IPS-NIHi11 (cell line): ENCODE results near the gene CYB561.
A peak's percentile ranks its signal among the peaks of the same experiment; 100 is the strongest.

Experiments used
- DNase-seq: peaks from one replicate; pipeline ENCODE4 v3.0.0; 2012; ENCODE audit warnings: mixed read lengths, low spot score

Gene CYB561

DNA sequence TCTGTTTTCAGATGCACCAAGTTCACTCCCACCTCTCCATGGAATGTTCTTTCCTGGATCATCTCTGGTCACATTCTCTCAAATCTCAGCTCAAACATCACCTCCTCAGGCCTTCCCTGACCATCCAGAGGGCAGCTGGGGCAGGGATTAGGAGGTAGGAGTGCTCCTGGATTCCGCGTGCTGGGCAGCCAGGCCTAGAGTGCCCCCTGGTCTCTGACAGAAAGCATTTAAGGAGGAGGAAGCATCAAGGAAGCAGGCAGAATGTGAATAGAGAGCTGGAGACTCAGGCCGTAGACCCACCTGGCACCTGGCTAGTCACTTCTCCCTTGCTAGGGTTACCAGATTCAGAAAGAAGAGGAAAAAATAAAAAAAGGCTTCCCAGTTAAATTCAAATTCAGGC lies 2.5 kb upstream of the CYB561 start:
- DNase-seq: no peak

DNA sequence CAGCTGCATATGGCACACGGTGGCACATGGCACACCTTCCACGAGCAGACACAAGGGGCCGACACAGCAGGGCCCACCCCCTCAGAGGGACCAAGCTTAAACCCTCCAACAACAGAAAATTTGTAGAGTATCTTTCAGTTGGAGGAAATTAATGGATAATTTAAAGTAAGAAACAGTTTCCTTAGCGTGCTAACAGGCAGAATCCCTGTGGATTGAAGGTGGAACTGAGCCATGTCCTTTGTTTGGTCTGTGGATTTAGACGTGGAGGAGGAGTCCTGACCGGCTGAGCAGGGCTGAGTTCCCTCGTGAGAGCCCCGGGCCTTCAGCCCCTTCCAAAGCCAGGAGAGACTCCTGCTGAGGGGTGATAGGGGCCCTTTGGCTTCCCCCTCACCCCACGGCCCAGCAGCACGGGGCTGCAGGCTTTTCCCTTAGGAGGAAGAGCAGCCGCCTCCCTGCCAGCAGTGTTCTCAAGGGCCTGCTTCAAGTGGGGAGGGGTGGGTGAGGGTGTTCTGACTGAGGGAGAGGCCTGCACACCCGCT lies 1.4 kb upstream of the CYB561 start:
- DNase-seq: no peak

DNA sequence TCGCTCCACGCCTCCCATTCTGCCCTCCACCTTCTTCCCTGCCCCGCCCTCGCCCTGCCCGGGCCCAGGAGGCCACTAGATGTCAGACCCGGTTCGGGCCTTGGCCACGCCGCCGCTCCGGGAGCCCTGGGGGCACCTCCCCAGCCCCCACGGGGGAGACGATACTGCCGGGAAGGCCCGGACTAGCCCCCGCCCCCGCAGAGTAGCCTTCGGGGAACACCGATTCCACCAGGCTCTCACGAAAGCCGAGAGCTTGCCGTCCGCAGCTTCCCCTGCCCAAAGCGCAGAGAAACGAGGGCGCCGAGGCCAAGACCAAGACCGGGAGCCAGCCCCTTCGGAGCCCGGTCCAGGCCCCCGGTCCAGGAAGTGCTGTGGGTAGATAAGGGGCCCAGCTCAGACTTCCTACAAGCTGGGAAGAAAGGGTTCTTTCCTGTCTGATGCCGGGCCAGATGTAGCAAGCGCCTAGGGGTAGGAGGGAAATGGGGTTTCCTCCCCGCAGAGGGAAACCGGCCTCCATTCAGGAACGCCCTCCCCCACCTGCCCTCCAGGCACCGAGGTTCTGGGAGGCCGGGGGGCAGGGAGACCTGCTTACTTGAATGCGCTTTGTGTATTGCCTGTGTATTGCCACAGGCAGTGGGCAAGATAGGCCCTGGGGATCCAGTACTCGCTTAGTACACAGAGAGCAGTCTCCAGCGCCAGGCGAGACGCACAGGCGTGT lies 806 bp upstream of the CYB561 start:
- peak; percentile 72 for DNase-seq

DNA sequence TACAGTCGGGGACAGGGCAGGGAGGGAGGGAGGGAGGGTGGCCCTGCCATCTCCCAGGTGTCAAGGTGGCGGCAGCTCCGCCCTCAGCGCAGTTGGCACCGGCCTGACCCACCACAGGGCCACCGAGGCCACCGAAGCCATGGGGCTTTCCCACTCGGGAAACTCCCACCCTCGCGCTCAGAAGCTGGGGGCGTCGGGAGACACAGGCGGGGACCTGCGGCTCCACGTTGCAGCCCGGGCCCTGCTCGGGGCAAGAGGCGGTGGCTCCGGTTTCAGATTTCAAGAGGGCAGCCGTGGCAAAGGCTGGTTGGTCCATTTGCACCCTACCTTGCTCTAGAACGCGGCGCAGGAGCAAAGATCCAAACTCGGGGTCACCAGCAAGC lies 544 bp downstream of the CYB561 start:
- DNase-seq: peak; percentile 79

DNA sequence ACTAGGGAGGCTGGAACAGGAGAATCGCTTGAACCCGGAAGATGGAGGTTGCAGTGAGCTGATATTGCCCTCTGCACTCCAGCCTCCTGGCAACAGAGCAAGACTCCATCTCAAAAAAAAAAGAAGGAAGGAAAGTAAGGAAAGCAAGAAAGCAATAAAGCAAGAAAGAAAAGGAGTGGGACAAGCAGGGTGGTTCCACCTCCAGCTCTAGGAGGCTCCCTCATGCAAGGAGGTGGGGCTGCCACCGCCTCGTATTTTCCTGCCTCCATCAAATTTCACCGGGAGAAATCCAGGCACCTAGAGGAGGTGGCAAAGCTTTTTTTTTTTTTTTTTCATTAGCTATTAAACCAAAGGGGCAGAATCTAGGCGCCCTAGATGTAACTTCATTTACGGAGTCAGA lies 1.0 kb downstream of the CYB561 start:
- DNase-seq: no peak

DNA sequence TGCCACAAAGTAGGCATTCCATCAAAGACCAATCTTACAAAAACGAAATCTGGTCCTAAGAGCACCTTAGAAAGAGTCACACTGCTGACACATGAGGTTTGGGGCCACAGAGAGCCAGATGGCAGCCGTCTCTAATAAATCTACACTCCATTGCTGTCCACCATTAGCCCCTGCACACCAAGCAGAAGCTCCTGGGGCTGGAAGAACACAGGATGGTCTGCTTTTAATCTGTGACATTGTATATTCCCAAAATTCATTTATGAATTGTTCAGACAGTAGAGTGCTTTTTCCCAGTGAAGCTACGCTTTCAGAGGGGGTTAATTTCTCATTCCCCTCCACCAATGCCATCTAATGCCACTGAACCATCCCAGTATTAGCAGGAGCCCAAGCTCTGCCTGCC lies 1.6 kb downstream of the CYB561 start:
- DNase-seq: no peak

DNA sequence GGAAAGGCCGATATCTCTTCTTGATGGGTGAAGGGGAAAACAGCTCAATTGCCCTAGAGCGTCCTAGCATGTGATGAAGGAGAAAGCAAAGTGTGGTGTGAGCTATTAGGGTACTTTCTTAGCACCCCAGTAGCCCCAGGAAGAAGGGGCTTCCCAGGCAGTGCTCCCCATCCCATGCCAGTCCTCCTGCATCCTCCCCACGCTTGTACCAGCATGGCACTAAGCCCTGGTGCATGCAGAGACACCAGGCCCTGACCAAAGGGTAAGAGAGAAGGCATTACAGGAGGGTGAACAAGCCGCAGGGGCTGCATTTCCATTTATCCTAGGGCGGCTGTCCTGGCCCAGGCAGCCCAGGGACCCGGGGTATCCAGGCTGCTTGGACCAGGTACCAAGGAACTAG lies 3.1 kb downstream of the CYB561 start:
- DNase-seq: no peak

DNA sequence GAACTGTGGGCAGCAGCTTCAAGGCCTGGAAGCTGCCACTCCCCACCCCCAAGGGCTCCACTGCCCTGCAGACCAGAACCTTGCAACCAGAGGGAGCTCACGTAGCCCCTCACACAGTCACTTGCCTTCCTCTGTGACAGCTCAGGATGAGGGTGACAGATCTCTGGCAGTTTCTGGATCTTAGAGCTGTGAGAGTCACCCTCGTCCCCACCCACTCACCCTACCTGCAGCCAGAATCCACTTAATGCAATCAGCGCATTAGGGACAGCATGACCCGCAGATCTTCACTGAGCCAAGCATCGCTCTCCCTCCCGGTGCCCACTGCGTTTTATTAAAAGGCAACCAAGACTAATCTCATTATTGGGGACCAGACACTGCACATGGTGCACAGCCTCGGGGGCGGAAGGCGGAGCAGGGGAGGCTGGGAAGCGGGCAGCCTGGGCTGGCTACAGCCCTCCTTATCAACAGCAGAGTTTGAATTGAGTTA lies 3.5 kb downstream of the CYB561 start:
- peak; percentile 34 for DNase-seq

DNA sequence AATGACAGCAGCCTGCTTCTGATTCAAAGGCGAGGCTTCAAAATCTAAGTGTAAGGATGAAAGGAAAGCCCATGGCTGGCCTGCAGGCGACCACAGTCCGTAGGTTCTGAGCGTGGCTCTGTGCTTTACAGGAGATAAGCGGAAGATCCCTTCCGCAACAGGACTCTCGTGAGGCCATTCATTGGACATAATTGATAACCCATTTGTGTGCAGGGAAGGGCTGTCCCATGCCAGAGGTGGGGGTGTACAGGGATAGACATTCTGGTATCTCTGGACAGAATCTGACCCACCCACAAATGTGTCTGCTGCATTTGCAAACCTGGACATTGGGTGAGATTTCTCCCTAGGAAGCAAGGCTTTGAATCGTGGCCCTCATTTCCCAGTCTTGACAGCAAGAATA lies 4.0 kb downstream of the CYB561 start:
- DNase-seq: no peak

DNA sequence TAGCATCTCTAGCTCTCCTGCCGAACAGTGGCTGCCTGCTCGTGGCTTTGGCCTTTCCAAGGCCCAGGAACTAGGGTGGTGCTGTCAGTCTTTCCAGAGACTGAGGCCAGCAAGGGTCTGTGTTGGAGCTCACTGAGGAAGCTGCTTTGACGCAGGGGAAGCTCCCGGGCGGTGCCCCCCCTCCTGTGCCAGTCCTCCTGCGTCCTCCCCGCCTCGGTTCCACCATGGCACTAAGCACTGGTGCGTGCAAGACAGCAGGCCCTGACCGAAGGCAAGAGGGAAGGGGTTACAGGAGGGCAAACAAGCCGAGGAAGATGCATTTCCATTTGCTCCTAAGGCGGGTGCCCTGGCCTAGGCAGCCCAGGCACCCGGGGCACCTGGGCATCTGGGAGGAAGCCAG lies 4.5 kb downstream of the CYB561 start:
- DNase-seq: no peak

DNA sequence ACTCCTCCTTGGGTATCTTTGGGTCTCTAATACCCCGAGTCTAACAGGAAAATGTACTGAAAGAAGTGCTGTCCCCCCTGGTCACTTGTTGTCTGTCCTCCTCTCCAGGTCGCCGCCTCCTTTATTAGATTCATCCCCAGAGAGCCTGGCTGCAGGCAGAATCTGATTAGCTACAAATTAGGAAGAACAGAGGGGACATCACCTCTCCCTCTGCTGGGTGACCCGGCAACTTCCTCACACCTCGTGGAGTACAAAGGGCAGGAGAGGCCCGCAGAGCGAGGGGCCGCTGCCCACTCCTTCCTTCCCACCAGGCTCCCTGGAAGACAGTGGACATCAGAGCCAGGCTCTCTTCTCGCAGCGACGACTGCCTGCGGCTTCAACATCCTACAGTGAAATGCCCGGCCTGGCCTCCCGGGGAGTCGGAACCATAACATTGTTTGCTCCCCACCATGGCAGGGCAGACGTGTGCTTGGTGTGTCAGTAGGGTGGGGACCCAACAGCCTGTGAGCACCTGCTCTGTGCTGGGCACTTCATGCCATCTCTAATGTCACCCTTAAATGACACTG lies 5.3 kb downstream of the CYB561 start:
- no peak for DNase-seq

DNA sequence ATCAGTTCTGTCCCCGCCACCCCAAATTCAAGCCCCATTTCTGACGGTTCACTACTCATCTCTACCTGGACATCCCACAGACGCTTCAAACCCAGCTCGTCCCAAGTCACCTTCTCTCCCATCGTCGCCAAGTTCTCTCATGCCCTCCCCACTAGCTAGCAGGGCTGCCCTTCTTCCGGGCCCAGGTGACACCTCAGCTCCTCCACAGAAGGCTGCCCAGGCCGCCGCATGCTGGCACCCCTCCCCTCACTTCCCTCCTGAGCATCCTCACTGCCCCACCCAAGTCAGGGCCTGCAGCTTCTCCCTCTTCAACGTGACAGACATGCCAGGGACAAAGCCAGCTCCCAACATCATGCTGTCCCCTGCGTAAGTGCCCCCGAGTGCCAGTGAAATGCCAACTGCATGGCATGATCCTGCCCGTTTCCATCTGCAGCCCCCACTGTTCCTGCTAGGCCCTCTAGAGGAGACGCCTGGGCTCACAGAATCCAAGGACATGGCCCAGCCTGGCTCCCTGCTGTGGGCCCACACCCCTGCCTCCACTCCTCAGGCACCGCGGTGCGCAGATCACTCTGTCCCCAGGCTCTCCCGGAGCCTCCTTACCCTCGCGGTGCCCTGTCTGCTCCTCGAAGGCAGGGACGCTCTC lies 5.9 kb downstream of the CYB561 start:
- DNase-seq: no peak

DNA sequence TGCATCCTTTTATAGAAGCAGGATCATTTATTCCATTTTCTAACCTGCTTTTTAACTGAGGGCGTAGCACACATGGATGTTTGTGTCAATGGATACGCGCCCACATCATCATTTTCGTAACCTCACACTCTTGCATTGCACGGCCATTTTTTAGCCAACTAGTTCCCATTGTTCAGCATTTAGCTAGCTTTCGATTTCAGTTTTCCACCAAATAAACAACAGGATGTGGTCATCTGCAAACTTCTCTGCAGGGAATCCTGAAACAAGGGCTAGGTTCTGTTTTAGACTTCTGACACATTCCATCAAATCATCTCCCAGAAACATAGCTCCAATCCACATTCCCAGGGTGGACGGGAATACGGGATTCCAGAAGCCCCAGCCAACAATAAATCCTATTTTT lies 6.4 kb downstream of the CYB561 start:
- DNase-seq: no peak

DNA sequence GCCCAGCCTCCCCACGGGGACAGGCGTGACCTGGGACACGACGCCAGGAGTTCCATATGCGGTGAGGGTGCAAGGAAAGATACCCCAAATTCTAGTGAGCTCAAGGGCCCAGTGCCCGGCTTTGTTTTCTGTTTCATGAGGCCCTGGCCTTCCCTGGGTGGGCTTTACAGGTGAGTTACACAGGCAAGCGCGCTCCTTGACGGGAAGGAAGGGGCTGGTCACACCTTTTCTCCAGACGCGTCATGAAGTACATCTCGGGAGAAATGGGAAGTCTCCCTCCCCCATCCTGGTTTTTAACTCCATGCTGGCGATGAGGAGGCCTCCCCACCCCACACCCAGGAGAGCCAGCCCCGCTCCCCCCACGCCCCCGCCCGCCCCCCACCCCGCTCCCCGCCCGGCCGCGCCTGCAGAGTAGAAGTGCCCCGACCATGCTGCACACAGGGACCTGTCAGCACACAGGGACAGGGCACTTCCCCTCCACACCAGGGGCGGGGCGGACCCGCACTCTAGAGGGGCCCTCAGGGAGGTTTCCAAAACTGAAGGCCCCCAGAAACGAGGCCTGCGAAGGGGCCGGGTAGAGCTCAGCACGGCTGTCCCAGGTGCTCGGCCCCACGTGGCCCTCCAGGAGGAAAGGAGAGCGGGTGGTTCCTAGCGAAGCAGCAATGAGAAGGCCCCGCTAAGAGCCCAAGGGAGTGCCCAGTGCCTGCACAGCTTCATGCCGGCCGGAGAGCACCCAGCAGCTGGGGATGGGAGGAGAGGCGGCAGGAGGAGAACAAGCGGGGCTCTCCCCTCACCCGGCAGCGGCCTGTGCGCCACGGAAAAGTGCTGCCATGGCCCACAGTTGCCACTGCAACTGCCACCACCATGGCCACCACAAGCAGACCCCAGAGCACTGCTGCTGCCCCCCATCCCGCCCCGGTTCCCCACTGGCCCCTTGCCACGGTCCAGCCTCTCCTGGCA lies 7.7 kb downstream of the CYB561 start:
- DNase-seq: no peak

DNA sequence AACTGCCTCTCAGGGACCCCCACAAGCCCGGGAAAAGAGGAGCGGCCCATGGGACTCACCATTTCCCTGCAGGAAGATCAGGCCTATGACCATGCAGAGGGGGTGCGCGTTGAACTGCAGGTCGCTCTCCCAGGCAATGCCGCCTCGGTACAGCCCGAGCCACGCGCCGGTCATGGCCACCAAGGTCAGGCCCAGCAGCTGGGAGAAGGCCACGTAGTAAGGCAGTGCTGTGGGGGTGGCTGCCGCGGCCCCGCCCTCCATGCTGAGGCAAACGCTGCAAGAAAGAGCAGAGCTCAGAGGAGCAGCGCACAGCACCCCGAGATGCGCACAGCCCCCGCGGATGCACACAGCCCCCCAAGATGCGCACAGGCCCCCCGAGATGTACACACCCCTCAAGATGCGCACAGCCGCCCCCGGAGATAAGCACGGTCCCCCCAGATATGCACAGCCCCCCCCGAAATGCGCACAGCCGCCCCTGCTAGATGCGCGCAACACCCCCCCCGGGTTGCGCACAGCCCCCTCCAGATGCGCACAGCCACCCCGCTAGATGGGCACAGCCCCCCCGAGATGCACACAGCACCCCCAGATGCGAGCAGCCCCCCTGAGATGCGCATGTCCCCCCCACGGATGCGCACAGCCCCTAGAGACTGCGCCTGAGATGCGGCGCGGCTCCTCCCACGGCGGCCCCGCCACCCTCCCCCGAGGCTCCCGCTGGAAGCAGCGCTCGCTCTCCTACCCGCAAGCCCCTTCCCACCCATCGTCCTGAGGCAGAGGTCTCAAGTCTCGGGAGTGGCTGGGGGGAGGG lies 8.6 kb downstream of the CYB561 start:
- DNase-seq: no peak

DNA sequence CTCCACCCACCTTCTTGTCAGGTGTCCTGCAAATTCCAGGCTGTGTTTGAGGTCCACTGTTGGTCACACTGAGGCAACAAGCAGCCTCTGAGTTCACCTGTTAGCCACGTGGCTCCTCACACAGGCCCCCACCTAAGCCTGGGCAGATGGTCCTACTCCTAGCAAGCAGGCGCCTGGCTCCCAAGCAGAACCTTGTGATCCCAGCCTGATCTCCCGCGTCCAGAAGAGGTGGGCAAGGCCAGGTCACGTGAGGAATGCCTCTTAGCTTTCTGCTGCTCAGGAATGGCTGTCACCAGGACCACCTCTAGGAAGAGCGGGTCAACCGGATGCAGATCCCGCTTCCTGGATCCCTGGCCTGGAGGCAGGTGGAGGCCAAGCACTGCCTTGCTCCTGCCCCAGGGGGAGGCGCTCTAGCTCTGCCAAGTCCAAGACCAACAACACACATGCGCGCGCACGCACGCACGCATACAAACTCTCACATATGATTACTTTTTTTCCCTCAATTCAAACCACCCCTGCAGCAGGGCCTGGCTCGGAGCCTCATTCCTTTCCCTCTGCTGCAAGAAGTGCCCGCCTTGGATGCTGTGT lies 9.5 kb downstream of the CYB561 start:
- DNase-seq: peak; percentile 69

DNA sequence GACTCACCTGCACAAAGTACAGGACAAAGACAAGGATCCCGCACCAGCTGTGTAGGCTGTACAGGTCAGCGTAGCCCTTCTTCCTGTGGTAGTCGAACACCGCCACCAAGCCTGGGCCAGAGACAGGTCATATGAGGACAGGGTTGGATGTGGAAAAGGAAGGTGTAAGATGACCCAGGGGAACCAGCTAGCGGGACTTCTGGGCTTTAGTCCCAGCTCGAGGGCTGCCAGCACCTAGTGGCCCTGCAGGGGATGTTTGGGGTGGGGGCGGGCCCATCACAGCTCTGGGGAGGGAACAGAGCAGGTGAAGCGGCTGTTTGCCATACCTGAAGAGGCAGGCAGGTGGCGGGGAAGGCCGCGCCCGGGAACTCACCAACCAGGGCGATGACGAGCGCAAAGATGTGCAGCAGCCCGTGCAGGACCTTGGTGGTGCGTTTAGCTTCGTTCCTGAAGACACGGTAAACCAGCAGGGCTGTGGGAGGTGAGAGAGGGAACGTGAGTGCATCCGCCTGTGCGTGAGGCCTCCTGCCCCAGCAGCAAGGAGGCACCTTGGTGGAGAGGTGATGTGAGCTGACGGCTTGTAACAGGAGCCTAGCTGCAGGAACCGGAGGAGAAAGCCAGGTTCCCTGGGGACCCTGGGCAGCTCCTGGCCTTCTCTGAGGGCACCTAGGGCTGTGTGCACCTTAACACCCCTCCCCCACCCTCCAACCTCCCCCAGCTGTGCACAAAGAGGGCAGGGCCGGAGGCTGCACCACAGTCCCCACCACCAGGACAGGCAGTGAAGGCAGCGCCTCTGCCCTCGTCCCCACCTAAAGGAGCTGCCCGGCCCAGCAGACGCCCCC lies 10.2 kb downstream of the CYB561 start:
- peak; percentile 77 for DNase-seq

DNA sequence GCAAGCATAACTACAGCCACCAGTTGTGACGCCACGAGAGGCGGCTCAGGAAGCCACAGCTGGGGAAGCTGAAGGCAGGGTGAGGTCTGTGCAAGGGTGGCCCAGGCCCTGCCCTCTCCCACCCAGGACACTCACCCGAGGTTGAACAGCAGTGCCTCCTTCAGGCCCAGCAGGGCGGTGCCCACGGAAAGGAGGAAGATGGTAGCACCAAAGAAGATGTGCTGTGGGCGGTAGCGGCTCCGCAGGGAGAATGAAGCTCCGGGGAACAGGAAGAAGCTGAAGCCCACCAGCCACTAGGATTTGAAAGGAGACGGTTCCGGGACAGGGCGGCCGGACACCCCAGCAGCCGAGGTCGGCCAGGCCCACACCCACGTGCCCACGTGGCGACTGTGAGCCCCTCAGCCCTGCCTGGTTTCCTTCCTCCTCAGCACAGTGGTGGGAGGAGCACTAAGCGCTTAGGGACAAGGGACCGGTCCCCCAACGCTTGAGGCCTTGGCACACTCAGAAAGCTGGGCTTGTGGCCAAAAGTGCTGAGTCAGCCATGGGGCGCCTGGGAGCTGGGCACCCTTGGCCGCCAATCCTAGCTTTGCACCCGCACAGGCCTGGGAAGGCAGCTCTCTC lies 11.0 kb downstream of the CYB561 start:
- DNase-seq: peak; percentile 59
